Epidermal melanocyte (primary cell): ENCODE measurements around the gene CGRRF1.

Source experiments
- DNase-seq: peaks from one replicate; pipeline ENCODE4 v3.0.0; 2011; ENCODE audit warnings: low spot score; ENCODE audit not compliant: insufficient read length

The CGRRF1 gene

GRCh38 chr14:54509546-54510501 is at the start of gene CGRRF1:
Gene CGRRF1, plus strand, starts transcription at chr14:54509906. Its CDS starts 54 bp downstream, at chr14:54509960.
- DNase-seq: peak; percentile 89

- no peak for DNase-seq
Measured at GRCh38 chr14:54462048-54462447, 47.7 kb upstream of the CGRRF1 start.

GRCh38 chr14:54465654-54466053 is 44.1 kb upstream of the CGRRF1 start:
- DNase-seq: no peak

GRCh38 chr14:54467280-54467679 is 42.4 kb upstream of the CGRRF1 start:
- no peak for DNase-seq

- no peak for DNase-seq
Measured at GRCh38 chr14:54470701-54471100, 39.0 kb upstream of the CGRRF1 start.

- DNase-seq: no peak
Measured at GRCh38 chr14:54471641-54472040, 38.1 kb upstream of the CGRRF1 start.

- no peak for DNase-seq
Measured at GRCh38 chr14:54472315-54472714, 37.4 kb upstream of the CGRRF1 start.

- no peak for DNase-seq
Measured at GRCh38 chr14:54474232-54474793, 35.4 kb upstream of the CGRRF1 start.

- no peak for DNase-seq
Measured at GRCh38 chr14:54475187-54475899, 34.4 kb upstream of the CGRRF1 start.

GRCh38 chr14:54475911-54476310 is 33.8 kb upstream of the CGRRF1 start:
- DNase-seq: no peak

- DNase-seq: no peak
Measured at GRCh38 chr14:54478636-54479215, 31.0 kb upstream of the CGRRF1 start.

- no peak for DNase-seq
Measured at GRCh38 chr14:54480830-54481562, 28.7 kb upstream of the CGRRF1 start.

- DNase-seq: no peak
Measured at GRCh38 chr14:54481695-54482094, 28.0 kb upstream of the CGRRF1 start.

- no peak for DNase-seq
Measured at GRCh38 chr14:54483073-54483745, 26.5 kb upstream of the CGRRF1 start.

- no peak for DNase-seq
Measured at GRCh38 chr14:54483846-54484245, 25.9 kb upstream of the CGRRF1 start.

GRCh38 chr14:54486685-54487084 is 23.0 kb upstream of the CGRRF1 start:
- no peak for DNase-seq

- peak; percentile 71 for DNase-seq
Measured at GRCh38 chr14:54487771-54488170, 21.9 kb upstream of the CGRRF1 start.

- no peak for DNase-seq
Measured at GRCh38 chr14:54488318-54488645, 21.4 kb upstream of the CGRRF1 start.

GRCh38 chr14:54488646-54489317 is 20.9 kb upstream of the CGRRF1 start, which contains the start of gene GMFB:
Gene GMFB, minus strand, starts transcription at chr14:54488980. Its CDS starts 53 bp downstream, at chr14:54488927.
- DNase-seq: peak; percentile 80

- no peak for DNase-seq
Measured at GRCh38 chr14:54489318-54489683, 20.4 kb upstream of the CGRRF1 start.
